Measurements from ENCODE around the gene P2RY13.
A peak's percentile ranks its signal among the peaks of the same experiment; 100 is the strongest.

P2RY13 gene

GRCh38 chr3:151320131-151320530 is 9.2 kb downstream of the P2RY13 start:
- no peak for DNase-seq (ENCODE audit: low read depth)

DNA sequence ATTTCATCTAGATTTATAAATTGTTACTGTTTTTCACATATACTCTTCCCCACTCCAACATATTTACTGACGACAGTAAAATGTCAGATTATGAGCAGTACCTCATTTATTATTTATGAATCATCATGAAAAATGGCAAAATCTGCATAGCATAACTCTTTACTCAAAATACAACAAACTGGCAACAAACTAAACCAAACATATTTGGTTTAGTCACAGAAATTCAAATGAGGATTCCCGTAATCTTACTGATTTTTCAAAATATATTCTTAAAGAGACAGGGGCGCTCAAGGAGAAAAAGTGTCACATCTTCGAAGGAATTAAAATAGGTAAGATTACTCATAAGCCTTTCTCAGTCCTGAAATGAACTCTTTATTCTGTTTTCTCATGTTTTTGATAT is 9.7 kb downstream of the P2RY13 start:
- DNase-seq (ENCODE audit: low read depth), result no peak

DNA sequence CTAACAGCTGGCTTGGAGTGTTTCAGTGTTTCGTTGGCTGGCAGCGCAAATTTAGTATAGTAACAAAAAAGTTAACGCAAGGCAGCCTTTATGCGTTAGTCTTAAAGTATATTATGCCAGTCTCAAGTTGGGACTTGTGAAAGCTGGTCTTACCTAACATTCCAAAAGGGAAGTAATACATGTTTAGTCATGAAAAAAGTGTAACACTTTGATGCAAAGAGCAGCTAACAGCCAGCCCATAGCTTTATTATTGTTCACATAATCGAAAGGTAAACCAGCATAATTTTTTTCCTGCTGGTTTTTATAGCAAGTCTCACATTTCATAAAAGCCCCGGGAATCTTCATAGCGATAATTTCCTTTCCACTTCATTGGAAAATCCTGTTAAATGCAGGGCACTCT is 10.4 kb downstream of the P2RY13 start:
- DNase-seq (ENCODE audit: low read depth), result no peak

DNA sequence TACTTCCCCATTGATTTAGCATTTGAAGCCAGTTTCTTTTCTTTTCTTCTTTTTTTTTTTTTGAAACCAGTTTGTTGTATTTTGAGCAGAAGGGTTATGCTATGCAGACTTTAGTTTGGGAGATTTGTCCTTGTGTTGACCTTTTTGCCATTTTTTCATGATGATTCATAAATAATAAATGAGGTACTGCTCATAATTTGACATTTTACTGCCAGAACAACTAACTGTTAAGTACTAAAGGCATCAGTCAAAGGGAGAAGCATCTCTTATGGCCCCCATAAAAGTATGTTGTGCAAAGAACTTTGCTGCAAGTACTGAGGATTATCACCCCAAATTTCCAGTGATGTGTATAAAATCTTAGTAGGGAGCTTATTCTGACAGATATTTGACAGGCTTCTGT is 11.0 kb downstream of the P2RY13 start:
- no peak for DNase-seq (ENCODE audit: low read depth)

DNA sequence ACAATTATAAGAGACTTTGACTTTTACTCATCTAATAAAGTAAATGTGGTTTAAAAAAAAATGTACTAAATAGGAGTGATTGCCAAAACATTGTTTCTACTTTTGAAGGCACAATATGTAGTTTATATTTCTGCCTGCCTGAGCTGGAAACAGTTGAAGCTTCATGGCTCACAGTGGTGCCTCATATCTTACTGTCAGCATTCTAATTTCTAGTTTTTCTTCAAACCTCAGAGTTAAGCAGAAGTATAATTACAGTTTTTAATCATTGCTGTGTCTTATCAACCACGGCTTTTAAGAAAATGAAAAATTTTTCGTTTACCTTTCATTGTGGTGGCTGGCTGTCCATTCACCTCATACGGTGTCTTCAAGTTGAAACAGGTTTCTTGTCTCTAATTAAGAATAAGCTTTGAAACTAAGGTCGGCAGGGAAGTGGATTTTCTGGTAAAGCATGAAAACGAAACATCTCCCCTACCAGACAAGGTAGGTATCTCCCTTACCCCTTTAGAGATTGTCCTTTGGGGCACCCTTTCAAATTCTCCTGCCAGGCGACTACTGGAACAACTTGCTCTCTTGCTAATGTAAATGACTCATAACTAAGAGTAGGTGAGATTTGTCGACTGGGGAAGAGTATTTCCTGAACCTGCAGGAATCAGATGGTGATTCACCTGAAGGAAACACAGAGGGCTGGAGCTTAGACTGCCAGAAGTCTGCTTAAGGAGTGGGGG is 12.9 kb downstream of the P2RY13 start, which contains the start of gene GPR87:
Gene GPR87 (minus strand): TSS at position 554 of the 725 bp plus-strand sequence. CDS start 16,720 bp downstream, outside the sequence.
- no peak for DNase-seq (ENCODE audit: low read depth)

- DNase-seq (ENCODE audit: low read depth), result no peak
Observed at GRCh38 chr3:151315846-151316245, 13.5 kb downstream of the P2RY13 start.

GRCh38 chr3:151315136-151315535 is 14.2 kb downstream of the P2RY13 start:
- DNase-seq (ENCODE audit: low read depth), result no peak

GRCh38 chr3:151314593-151314992 is 14.8 kb downstream of the P2RY13 start:
- no peak for DNase-seq (ENCODE audit: low read depth)

DNA sequence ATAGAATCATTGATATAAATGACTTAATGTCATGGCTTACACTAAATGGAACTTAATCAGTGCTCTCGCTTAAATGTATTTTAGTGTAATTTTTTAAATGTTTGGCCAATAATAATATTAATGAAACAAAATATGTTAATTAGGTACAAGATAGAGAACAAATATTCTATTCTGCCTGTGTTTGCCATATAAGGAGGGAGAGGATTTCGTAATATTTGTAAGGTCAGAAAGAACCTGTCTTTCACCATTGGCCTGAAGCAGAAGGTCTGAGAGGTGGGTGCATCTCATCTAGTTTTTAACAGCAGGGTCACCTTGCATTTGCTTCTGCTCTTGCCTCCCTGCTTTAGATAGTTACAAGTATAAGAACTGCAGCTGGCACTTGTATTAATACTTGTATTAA is 15.2 kb downstream of the P2RY13 start:
- no peak for DNase-seq (ENCODE audit: low read depth)

- no peak for DNase-seq (ENCODE audit: low read depth)
Observed at GRCh38 chr3:151312972-151313371, 16.4 kb downstream of the P2RY13 start.

DNA sequence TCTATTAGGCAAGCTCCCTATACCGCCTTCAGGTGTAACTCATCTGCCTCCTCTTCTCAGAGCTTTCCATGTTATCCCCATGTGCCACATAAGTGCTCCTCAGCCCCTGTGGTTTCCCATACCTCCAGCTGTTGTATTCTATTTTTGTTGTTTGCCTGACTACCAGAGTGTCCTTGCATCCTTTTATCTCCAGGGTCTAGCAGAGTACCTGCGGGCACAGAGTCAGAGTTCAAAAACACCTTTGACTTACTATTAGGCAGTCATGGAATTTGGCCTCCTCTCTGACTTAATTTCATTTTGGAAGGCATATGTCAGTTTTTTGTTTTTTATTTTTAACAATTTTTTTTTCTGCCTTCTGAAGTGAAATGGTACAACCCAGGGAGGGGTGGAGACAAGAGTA is 19.8 kb downstream of the P2RY13 start:
- DNase-seq (ENCODE audit: low read depth), result no peak

- DNase-seq (ENCODE audit: low read depth), result no peak
Observed at GRCh38 chr3:151307583-151308488, 21.5 kb downstream of the P2RY13 start.

- DNase-seq (ENCODE audit: low read depth), result no peak
Observed at GRCh38 chr3:151307131-151307530, 22.2 kb downstream of the P2RY13 start.

DNA sequence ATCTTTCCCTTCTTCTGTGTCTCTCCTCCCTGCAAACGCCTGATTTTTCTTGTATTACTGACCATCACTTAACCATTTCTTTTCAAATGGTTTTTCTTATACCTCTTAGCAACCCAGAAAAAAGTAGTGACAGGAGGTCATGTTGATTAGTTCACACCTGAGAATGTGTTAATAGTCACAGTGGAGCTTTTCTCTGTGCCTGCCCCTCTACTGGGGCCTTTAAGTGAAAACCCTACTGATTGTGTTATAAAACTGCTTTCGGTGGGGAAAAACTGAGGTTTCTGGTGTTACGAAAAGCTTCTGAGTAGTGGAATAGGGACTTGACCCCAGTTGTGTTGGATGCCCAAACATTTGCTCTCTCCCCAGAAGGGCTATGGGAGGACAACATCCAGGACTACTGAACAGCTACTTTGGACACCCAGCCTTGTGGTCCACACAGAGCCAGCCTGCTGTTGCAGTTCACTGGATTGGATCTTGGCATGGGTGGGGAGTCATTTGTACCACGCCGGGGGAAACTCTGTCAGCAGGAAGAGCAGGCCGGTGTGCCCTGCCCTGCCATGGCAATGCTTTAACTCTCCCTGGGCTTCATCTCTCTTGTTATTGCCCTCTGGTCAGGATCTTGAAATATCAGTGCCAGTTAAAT is 23.1 kb downstream of the P2RY13 start:
- DNase-seq (ENCODE audit: low read depth), result no peak

- DNase-seq (ENCODE audit: low read depth), result no peak
Observed at GRCh38 chr3:151305775-151306151, 23.6 kb downstream of the P2RY13 start.

DNA sequence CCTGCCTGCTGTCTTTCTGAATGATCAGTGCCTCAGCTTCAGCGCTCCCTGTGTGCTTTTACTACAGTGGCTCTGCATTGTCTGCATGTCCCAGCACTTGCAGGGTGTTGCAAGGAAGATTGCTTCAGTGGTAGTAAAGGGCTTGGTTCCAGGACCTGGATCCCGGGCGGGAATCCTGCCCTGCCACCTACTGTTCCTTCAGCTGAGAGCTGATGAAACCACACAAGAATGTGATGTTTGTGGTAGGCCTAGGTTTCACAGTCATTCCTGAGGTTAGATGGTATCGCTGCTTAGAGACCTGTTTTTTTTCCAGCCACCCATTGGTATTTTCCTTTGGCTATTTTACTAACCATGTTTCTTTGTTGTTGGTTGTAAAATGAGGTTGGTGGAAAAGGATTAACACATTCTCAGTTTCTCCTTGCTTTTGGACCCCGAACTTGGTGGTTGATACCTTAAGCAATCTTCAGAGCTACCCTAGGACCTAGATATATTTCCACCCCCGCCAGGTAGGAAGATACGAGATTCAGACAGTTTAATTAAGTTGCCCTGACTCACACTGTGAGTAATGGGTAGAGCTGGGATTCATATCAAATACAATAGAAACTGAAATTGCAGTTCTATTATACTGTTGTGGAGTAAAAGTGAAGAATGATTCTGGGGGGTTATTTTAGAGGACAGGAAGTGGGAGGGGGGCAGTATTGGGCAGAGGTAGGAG is 24.1 kb downstream of the P2RY13 start:
- peak; percentile 96 for DNase-seq (ENCODE audit: low read depth)

DNA sequence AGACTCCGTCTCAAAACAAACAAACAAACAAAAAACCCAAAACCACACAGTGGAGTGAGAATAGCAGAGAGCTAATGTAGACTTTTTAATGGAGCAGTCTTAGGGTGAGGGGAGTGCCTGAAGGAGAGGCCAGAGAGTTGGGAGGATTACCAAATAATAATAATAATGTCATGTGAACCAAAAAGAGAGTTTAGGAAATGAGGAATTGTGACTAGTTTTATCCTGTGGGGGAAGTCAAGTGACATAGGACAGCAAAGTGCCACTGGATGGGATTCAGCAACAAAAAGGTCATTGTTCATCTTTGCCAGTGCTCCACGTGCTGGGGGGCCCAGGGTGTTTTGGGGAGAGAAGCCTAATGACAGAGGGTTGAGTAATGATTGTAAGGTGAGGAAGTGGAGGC is 25.6 kb downstream of the P2RY13 start:
- no peak for DNase-seq (ENCODE audit: low read depth)

- DNase-seq (ENCODE audit: low read depth), result no peak
Observed at GRCh38 chr3:151301787-151302186, 27.6 kb downstream of the P2RY13 start.

- no peak for DNase-seq (ENCODE audit: low read depth)
Observed at GRCh38 chr3:151300539-151300938, 28.8 kb downstream of the P2RY13 start.

- DNase-seq (ENCODE audit: low read depth), result no peak
Observed at GRCh38 chr3:151299006-151299405, 30.3 kb downstream of the P2RY13 start.

- no peak for DNase-seq (ENCODE audit: low read depth)
Observed at GRCh38 chr3:151297429-151297828, 31.9 kb downstream of the P2RY13 start.

DNA sequence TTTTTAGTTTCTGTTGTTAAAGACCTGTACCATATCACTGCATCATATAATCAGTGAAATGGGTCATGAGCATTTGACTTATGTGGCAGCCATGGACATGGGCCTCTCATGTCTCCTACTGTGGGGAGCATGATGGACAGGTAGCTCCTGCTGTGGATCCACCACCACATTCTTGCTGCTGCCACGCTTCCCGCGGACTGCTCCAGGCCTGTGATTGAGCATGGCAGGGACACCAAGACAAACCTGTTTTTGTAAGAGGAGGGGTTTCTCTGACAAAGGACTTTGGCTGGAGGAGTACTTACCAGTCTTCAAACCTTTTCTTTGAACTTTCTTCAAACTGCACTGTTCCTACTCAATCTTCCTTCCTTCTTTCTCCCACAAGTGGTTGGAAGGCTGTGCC is 33.1 kb downstream of the P2RY13 start:
- no peak for DNase-seq (ENCODE audit: low read depth)

Measured in GM04503 (cell line).